ENCODE data around the gene EGFR.
"Not testable (repeated sequence)": the region's sequence is repeated elsewhere in the genome, so short reads cannot be mapped to it uniquely, and the experiment has no call there.

Gene EGFR

DNA sequence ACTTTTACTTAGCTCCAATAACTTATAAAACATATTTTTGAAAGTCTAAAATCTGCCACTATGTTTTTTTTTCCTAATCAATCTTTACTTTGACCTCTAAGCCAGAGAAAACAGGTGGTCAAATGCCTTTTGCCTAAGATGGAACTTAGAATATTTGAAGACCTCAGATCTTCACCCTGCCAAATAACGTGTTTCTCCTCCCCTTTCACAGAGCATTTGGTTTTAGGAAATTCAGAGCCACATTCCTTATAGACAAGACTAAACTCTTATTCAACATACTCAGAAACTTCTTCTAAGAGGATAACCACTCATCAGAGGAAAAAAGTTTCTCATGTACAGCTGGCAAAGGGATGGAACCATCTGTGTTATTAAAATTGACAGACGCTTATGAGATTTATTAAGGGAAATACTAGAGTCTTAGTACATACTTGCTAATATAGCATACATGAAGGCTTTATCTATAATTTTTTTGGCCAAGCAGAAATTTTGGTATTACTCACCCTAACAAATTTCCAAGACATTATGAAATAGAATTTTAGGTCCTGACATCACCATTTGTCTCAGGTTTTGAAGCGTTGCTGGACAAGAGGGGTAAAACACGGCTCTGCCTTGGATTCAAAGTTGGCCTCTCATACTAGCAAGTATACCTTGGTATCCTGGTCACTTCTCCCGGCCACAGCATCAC, 2.6 kb upstream of the EGFR start:
- DNase-seq = no peak

GRCh38 chr7:55016746-55017090, 2.1 kb upstream of the EGFR start:
- DNase-seq = no peak

DNA sequence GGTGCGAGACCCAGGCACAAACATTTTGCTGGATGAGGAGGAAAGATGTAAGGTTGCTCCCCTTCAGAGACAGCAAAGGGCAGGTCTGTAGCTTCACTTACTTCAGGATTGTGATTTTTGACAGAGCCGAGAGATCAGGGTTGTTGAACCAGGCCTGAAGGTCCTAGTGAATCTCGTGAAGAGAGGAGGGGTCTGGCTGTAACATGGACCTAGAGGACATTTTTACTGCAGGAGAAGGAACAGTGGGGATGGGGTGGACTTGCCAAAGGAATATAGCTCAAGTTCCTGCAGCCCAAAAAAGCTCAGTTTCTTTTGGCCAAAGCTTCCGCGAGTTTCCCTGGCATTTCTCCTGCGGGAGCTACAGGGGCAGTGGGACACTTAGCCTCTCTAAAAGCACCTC, 976 bp upstream of the EGFR start:
- no peak for DNase-seq

DNA sequence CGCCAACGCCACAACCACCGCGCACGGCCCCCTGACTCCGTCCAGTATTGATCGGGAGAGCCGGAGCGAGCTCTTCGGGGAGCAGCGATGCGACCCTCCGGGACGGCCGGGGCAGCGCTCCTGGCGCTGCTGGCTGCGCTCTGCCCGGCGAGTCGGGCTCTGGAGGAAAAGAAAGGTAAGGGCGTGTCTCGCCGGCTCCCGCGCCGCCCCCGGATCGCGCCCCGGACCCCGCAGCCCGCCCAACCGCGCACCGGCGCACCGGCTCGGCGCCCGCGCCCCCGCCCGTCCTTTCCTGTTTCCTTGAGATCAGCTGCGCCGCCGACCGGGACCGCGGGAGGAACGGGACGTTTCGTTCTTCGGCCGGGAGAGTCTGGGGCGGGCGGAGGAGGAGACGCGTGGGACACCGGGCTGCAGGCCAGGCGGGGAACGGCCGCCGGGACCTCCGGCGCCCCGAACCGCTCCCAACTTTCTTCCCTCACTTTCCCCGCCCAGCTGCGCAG, 424 bp downstream of the EGFR start:
- no peak for DNase-seq

- DNase-seq = no peak
These were observed 1.1 kb downstream of the EGFR start for GRCh38 chr7:55019691-55020465.

DNA sequence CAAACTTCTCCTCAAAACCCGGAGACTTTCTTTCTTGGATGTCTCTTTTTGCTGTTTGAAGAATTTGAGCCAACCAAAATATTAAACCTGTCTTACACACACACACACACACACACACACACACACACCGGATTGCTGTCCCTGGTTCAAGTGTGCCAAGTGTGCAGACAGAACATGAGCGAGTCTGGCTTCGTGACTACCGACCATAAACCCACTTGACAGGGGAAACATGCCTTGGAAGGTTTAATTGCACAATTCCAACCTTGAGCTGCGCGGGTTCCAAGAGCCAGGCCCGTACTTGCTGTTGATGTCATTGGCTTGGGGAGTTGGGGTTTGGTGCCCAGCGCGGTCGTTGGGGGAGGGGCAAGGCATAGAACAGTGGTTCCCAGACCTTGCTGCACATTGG, 1.7 kb downstream of the EGFR start:
- DNase-seq = no peak

DNA sequence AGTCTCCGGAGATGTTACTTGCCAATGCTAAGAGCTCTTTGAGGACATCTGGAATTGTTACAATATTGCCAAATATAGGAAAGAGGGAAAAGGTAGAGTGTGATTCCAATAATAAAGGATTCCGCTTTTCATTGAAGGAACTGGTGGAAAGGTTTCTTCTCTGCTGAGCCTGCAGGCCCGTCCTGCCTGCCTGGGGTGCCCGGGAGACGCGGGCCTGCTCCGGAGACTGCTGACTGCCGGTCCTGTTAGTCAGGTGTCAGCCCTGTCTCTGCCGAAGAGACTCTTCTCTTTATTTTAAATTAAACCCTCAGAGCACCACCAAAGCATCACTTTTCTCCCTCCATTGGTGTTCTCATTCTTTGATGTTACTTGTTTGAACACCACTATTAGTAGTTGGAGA, 2.2 kb downstream of the EGFR start:
- no peak for DNase-seq

DNA sequence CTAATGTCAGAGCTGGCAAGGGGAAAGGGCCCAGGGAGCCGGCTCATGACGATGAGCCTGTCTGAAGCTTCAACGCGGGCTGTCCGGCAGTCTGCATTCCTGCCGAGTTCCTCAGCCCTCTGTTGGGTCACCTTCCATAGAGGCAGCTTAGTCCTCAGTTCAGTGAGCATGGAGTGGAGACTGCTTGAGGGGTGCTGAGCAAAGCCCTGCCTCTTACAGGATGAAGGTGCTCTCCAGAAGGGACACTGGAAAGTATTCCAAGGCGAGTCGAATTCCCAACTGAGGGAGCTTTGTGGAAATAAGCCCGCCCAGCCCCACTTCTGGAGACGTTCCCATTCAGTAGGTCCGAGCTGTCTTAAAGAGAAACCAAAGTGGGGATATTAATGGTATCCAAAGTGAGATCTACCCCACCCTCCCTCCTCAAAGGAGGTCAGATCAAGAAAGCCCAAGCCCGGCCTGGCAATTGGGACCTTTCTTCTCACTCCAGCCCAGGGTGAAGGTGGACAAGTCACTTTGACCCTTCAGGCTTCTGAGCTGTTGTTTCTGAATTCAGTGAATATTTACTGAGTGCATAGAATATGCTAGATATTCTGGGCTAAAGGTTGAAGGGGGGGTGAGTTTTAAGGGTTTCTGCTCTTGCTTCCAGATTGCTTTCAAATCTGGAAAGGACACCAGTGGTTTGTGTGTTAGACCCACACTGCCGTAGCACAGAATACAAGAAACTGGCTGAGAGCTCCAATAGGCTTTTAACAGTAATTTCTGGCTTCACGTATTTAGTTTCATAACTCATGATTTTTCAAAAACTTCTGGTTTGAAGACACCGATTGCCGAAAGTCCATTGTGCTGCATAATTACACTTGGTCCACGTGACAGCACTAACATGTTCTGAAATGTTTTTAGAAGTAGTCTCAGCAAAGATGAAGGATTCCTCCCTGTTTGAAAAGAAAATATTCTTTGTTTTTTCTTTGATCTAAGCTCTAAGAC, 3.5 kb downstream of the EGFR start:
- DNase-seq = no peak

DNA sequence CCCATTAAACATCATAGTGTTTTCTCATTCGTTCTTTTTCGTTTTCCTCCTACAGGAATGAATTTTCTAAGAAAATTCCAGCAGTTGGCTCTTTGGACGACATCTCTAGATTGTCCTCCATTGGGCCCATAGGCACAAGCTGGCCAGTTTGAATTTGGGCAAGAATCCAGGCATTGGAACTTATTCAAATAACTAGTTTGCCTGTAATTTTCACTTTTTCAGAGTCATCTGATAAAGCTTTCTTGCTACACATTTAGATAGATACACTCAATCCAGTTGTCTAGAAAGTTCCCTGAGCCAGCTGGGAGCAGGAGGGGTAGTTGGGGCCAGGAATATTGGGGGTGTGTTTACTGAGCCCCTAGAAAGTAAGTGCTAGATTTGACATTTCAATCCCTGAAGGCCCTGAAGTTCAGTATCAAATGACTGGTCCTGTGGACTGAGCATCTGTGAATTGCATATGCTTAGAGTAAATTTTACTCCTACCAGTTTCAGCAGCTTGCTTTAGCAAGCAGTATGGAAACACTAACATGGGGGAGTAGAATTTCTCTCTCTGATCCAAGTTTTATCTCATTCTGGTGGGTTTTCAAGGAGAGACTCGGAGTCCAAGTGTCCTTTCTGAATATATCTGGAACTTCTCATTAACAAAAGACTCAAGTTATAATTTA, 5.2 kb downstream of the EGFR start:
- no peak for DNase-seq

DNA sequence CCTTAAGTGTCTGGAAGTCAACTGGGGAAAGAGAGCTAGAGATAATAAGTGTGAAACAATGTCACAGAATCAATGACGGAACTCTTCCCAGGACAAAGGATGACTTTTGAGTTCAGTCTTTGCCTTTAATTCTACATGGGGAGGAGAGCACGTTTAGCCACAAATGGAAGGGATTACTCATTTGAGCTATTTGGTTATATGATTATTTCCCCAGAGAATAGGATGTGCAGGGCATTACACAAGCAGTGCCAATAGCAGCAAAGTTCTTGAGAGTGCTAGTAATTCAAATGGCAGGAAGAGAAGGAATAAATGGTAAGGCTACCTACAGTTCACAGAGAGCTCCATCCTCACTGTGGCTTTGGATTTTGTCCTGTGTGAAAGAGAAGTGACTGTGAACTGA, 6.0 kb downstream of the EGFR start:
- no peak for DNase-seq

GRCh38 chr7:55026086-55026790, 7.4 kb downstream of the EGFR start:
- no peak for DNase-seq

DNA sequence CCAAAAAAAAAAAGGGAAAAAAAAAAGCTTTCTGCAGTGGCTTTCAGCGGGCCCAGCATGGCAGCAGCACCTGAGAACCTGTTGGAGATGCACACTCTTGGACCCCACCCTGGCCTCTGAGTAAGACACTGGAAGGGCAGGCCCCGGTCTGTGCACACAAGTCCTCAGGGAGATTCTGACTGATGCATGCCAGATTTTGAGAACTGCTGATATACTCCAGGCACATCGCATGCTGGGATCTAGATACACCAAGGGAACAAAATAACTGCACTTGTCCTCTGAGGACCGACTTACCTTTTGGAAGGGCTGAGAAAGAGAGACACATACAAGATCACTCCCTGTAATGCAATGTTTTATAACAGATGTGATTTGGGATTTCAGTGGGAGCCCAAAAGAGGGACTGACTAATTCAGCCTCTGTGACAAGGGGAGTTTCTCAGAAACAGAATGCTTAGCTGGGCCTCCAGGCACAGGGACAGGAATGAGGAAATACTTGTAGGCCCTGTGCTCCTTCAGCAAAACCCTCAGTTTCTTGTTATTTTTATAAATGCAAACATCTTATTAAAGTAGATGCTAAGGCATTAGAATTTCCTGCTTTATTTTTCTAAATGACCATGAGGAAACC, 8.2 kb downstream of the EGFR start:
- no peak for DNase-seq

DNA sequence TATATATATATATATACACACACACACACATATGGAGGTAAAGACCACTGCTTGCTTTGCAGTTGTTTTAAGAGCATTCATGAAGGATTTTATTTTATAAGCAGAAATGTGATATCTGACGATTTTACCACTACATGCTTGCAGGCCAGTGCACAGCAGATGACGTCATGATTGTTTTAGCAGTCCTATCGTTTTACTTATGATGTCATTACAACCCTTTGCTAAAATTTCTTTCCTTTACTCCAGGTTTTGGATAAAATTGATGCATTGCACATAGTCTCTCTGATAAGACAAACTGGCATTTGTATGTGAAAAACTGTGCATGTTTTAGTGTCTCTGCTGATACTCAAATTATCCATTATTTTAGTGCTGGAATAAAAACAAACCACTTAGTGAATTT, 9.2 kb downstream of the EGFR start:
- DNase-seq = no peak

DNA sequence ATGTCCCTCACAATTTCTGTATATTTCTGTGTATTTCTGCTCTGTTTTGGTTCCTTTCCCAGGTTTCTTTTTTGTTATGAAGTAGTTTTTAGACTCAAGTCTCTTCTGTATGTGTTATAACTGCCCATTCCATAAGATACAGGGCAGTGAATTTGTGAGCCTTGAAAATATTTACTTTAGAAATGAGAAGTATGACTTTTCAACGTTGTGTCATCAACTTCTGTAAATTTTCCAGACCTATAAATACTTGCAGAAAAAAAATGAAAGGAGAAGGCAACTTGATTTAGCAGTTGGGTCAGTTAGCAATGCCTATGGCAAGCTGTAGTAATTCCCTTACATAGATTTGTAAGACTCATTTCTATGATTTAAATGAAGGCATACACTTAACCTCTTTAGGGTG, 11.5 kb downstream of the EGFR start:
- no peak for DNase-seq

GRCh38 chr7:55031075-55031474, 12.3 kb downstream of the EGFR start:
- no peak for DNase-seq

- DNase-seq = no peak
These were observed 13.4 kb downstream of the EGFR start for GRCh38 chr7:55032069-55032699.

- no peak for DNase-seq
These were observed 14.5 kb downstream of the EGFR start for GRCh38 chr7:55033236-55033846.

DNA sequence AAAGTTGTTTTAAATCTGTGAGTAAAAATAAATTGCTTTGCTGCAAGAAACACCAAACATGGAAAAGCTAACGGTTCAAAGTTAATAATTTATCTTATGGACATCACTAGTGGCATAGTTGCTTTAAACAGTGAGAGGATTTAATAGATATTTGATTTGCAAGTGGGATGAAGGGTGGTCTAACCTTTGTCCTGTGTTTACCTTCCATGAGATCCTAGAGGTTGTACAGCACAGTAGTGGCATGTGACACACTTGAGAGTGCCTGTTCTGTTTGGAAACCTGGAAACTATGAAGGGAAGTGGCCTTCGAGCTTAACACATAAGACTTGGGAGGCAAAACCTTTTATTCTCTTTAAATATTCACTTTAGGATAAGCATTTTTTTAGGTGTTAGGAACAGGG, 16.0 kb downstream of the EGFR start:
- no peak for DNase-seq

GRCh38 chr7:55035410-55035809, 16.6 kb downstream of the EGFR start:
- DNase-seq = not testable (repeated sequence)

GRCh38 chr7:55036950-55037736, 18.3 kb downstream of the EGFR start:
- no peak for DNase-seq

Data from NCI-H187 (cell line).